Cardiac septum (tissue), 1 donor: Measurements from ENCODE around the gene ERP29. TPM values are rescaled to one million over a fixed set of nuclear protein-coding genes. Genes with fewer than 3 reads are reported as not detected.
"Not testable (repeated sequence)": the region's sequence is repeated elsewhere in the genome, so short reads cannot be mapped to it uniquely, and the experiment has no call there.

Experiments used
- DNase-seq: peaks from one replicate; pipeline ENCODE4 v3.0.0-alpha.2; 2020; ENCODE audit warnings: low spot score
- intact Hi-C: fragments of 100-400 bp; cut with DNase I; formaldehyde crosslinking; loops from one replicate; pipeline ENCODE4 v1.14.0; 2022
- total RNA-seq: library from RNA; stranded (reverse); fragmentation: NEBNext Ultra II Directional; extraction: Animal tissue kit (Norgen Biotek cat#: 25700); gene quantifications from one replicate; pipeline ENCODE4 v1.2.1, GENCODE V29; 2021
- donor health status: DM: no; HTN: no; CAD: no.

ERP29 gene
- total RNA-seq, 1 donor from 2014 or later, result 42.1 TPM

DNA sequence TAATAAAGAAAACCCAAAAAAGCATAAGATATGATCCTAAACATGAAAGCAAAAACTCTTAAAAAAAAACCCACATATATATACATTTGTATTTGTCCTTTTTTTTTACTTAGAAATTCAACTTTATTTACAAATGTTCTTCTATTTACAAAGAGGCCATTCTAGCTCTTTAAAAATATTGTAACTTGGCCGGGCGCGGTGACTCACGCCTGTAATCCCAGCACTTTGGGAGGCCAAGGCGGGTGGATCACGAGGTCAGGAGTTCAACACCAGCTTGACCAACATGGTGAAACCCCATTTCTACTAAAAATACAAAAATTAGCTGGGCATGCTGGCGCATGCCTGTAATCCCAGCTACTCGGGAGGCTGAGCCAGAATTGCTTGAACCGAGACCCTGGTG, 14.1 kb upstream of the ERP29 start:
- DNase-seq, intact Hi-C loops: not testable (repeated sequence)

DNA sequence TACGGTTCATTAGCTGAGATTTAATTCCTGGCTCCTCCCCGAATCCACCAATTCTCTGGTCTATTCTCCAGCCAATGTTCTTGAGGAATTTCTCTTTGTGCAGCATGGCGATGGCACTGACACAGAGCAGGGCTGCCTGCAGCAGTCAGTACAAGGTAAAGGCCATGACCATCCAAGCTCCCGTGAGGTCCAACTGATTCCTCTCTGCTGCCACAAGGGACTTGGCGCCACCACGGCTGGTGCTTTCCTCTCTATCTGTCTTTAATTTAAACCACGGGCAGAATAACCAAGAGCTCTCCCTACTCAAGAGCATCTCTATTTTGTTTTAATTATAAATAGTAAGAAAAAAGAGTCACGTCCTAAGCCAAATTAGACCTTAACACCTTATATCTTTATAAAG, 12.4 kb upstream of the ERP29 start:
- DNase-seq, result no peak
- intact Hi-C loops, result no loop called here

GRCh38 chr12:112001576-112001975, 11.7 kb upstream of the ERP29 start:
- DNase-seq, result no peak
- intact Hi-C loops, result no loop called here

DNA sequence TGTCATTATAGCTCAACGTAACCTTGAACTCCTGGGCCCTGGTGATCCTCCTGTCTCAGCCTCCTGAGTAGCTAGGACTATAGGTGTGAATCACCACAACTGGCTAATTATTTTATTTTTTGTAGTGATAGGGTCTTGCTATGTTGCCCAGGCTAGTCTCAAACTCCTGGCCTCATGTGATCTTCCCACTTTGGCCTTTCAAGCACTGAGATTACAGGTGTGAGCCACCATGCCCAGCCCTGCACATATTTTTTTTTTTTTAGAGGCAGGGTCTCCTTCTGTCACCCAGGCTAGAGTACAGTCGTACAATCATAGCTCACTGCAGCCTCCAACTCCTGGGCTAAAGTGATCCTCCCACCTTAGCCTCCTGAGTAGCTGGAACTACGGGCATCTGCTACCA, 9.2 kb upstream of the ERP29 start:
- intact Hi-C loops, result no loop called here
- no peak for DNase-seq

- DNase-seq, result no peak
Observed at GRCh38 chr12:112005419-112006395, 7.5 kb upstream of the ERP29 start.

GRCh38 chr12:112007945-112008344, 5.3 kb upstream of the ERP29 start:
- intact Hi-C loops, result no loop called here
- DNase-seq, result no peak

More at GRCh38 chr12:112005419-112006395, 7.5 kb upstream of the ERP29 start:
- intact Hi-C loops, result no loop called here

GRCh38 chr12:112008918-112009317, 4.3 kb upstream of the ERP29 start:
- DNase-seq, result no peak
- intact Hi-C loops, result no loop called here

GRCh38 chr12:112009596-112009995, 3.6 kb upstream of the ERP29 start:
- intact Hi-C loops, DNase-seq: not testable (repeated sequence)

DNA sequence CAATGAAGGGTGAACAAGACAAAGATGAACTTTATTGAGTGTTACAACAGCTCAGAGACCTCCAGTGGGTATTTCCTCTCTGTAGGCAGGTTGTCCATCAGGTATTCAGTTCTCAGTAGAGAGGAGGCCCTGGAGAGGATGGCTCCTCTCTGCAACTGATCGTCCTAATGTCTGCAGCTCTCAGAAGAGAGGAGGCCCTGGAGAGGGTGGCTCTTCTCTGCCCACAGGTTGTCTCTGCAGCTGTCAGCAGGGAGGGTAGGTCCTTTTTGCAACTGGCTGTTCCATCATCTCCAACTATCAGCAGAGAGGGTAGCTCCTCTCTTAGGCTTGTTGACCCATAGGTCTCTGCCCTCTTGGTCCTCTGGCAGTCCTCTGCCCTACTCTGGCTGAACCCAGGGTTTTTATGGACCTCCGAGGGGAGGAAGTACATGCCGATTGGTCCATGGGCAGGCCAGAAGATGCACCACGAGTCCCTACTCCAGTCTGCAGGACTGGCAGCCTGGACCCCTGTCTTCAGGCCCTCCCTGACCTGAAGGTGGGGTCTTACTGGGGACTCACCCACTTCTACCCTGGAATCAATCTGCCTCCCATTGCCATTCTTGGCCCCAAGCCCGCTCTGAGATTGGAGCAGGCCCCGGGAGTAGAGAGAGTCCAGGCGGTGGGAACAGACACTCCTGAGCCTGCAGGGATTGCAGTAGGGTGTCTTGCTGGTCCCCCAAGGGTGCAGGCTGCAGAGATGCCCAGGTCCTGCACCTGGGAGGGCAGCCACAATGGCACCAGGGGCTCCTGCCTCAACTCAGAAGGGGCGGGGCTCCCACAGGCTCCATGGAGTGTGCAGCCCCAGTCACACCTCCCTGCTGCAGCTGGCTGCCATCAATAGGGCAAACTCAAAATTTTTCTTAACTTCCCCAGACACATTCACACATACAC, 2.5 kb upstream of the ERP29 start:
- DNase-seq, result no peak
- intact Hi-C loops, result loop anchor here (5.0 kb wide), 1 partner anchor 63 kb away; no protein-coding TSS in a partner anchor

DNA sequence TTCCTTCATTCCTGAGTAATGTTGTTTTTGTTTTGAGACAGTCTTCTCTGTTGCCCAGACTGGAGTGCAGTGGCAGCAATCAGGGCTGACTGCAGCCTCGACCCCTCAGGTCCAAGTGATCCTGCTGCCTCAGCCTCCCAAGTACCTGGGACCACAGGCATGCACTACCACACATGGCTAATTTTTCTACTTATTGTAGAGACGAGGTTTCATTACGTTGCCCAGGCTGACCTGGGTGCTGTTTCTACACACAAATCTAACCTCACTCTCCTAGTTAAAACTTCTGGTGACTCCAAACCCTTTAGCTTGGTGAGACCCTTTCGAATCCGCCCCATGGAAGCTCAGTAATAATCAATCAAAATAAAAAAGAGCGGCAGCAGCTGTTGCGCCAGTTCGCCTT, 1.5 kb upstream of the ERP29 start:
- intact Hi-C loops, result loop anchor here (2.0 to 5.0 kb wide), 2 partner anchors 64 to 169 kb away; partner anchors contain the start of gene MAPKAPK5
- no peak for DNase-seq

DNA sequence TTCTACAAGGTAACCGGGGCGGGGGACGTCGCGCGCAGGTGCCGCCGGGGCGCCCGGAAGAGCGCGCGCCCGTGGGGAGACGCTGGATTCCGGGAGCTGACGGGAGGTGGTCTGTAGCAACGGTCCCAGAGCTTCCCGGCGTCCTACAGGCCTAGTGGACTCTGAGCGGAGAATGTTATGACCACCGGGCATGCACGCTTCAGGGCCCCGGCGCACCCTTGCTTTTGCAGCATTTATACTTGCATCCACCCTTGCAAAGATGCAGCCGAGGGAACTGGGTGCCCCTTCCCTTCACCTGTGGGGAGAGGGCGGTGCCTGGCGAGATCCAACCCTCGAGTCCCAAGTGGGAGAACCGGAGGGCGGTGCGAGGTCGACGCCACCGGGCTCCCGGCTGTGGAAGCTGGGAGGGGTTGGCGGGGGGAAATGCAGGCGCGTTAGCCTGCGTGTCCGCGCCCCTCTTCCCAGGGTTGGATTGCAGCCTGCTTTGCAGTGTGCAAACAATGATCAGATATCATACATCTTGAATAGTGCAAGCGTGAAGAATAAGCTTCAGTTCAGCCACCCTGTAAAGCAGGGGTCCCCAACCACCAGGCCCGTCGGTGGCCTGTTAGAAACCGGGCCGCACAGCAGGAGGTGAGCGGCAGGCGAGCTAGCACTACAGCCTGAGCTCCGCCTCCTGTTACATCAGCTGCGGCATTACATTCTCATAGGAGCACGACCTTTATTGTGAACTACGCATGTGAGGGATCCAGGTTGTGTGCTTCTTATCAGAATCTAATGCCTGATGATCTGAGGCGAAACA, 576 bp downstream of the ERP29 start:
- intact Hi-C loops, result loop anchor here (2.0 to 5.0 kb wide), 2 partner anchors 67 to 171 kb away; partner anchors contain the start of gene MAPKAPK5
- no peak for DNase-seq

GRCh38 chr12:112015938-112016337, 2.7 kb downstream of the ERP29 start:
- intact Hi-C loops, result no loop called here
- DNase-seq, result no peak

- no peak for DNase-seq
- intact Hi-C loops, result no loop called here
Observed at GRCh38 chr12:112017041-112017440, 3.8 kb downstream of the ERP29 start.

GRCh38 chr12:112018571-112019237, 5.5 kb downstream of the ERP29 start:
- no peak for DNase-seq
- intact Hi-C loops, result no loop called here

- intact Hi-C loops, result no loop called here
- DNase-seq, result no peak
Observed at GRCh38 chr12:112020947-112021457, 7.8 kb downstream of the ERP29 start.

DNA sequence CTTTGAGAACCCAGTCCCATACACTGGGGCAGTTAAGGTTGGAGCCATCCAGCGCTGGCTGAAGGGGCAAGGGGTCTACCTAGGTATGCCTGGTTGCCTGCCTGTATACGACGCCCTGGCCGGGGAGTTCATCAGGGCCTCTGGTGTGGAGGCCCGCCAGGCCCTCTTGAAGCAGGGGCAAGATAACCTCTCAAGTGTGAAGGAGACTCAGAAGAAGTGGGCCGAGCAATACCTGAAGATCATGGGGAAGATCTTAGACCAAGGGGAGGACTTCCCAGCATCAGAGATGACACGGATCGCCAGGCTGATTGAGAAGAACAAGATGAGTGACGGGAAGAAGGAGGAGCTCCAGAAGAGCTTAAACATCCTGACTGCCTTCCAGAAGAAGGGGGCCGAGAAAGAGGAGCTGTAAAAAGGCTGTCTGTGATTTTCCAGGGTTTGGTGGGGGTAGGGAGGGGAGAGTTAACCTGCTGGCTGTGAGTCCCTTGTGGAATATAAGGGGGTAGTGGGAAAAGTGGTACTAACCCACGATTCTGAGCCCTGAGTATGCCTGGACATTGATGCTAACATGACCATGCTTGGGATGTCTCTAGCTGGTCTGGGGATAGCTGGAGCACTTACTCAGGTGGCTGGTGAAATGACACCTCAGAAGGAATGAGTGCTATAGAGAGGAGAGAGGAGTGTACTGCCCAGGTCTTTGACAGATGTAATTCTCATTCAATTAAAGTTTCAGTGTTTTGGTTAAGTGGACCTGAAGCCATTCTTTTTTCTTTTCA, 9.2 kb downstream of the ERP29 start:
- intact Hi-C loops, result no loop called here
- DNase-seq, result no peak

DNA sequence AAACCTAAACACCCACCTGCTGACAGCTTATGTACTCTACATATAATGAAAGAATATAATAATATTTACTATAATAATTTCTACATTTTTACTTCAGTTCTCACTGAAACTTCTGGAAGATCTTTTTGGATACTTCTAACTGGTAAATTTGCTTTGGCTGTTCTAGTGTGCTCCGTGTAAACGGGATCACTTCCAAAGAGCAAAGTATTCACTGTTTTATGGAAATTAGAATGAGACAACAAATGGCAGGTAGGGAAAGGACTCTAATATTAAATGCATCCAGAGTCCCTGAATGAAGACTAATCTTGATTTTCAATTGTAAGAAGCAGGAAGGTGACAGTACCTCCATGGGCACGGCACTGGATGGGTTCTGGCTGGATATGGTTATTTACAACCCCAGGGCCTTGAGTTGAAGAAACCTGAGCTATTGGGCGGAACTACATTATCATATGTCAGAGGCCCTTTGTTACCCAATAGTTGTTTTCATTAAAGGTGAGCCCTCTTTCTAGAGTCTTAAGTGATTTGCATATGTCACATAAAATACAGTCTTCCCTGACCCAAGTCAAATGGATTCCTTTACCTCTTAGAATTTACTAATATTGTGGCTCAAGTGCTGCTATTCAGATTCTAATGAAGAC, 10.7 kb downstream of the ERP29 start:
- no peak for DNase-seq
- intact Hi-C loops, result no loop called here
